HCT116 (cell line): ENCODE data around the gene CIZ1. TPM values are rescaled to one million over a fixed set of nuclear protein-coding genes. Genes with fewer than 3 reads are reported as not detected.

Experiments used
- ATAC-seq: fragments of 200-7000 bp; cut with Tn5 transposase; 2 replicates; pipeline ENCODE4 v1.9.1; 2020; ENCODE audit warnings: mild to moderate bottlenecking, moderate library complexity
- BruUV-seq: library from RNA; stranded (reverse); fragments of 400-500 nt; replicated peaks from 2 replicates; lab custom pipeline; 2021; lab: Mats Ljungman, UMichigan
- CTCF ChIA-PET: fragments of 300-600 bp; sonication (Branson Sonifier 250); formaldehyde crosslinking; loops from one replicate; lab custom pipeline; 2021; ENCODE audit warnings: antibody characterized with exemption; lab: Charles Lee
- POLR2A ChIA-PET: fragments of 300-600, 350-600 bp; sonication (Branson Sonifier 250); formaldehyde crosslinking; loops from one replicate; lab custom pipeline; 2021; ENCODE audit warnings: antibody characterized with exemption; lab: Charles Lee
- RAD21 ChIA-PET, 2 experiments: fragments of 300-600 bp; sonication (Branson Sonifier 250); formaldehyde crosslinking; loops; one replicate each; lab custom pipeline; 2023; ENCODE audit warnings: low total read pairs in 2 of 2; ENCODE audit not compliant: uncharacterized antibody in 2 of 2, unreplicated experiment in 2 of 2, low non-redundant PET in 1 of 2; lab: Charles Lee
- DNase-seq: peaks from one replicate; pipeline ENCODE4 v3.0.0-alpha.2; 2010; ENCODE audit warnings: low read depth, low spot score
- H2AFZ ChIP-seq: fragments of 200-600 bp; shearing (Covaris generic), sonication (generic); 2 replicates; pipeline ENCODE4 v1.6.1; 2017; ENCODE audit warnings: low read depth, mixed run types, mixed read lengths, antibody characterized with exemption, low read length; ENCODE audit not compliant: poor library complexity, severe bottlenecking
- H3K27ac ChIP-seq: 2 replicates; pipeline ENCODE4 v1.5.1; 2012; ENCODE audit warnings: low read depth, low read length
- H3K27me3 ChIP-seq: fragments of 200-600 bp; sonication (generic); 2 replicates; pipeline ENCODE4 v1.6.1; 2016; ENCODE audit warnings: mixed run types, low read length, mixed read lengths; ENCODE audit not compliant: insufficient read depth
- H3K36me3 ChIP-seq, 2 experiments: fragments of 200-500 bp in 1 of 2; fragments of 200-600 bp in 1 of 2; sonication (Bioruptor generic) in 1 of 2; sonication (generic) in 1 of 2; 2 replicates each; pipeline versions ENCODE4 v1.5.1 to v1.6.1; 2014 to 2016; ENCODE audit warnings: low read length in 2 of 2, inconsistent platforms in 1 of 2, mixed read lengths in 1 of 2, mixed run types in 1 of 2; ENCODE audit not compliant: insufficient read depth in 2 of 2, control insufficient read depth in 1 of 2
- H3K4me1 ChIP-seq, 2 experiments: fragments of 200-600 bp in 1 of 2; sonication (generic) in 1 of 2; 2 replicates each; pipeline versions ENCODE4 v1.5.1 to v1.6.1; 2012 to 2017; ENCODE audit warnings: low read length in 2 of 2, inconsistent platforms in 1 of 2, mild to moderate bottlenecking in 1 of 2, mixed read lengths in 1 of 2, mixed run types in 1 of 2, moderate library complexity in 1 of 2; ENCODE audit not compliant: insufficient read depth in 2 of 2, control insufficient read depth in 1 of 2
- H3K4me2 ChIP-seq: fragments of 200-600 bp; sonication (generic); 2 replicates; pipeline ENCODE4 v1.6.1; 2017; ENCODE audit warnings: mixed run types, low read length, mixed read lengths
- H3K4me3 ChIP-seq, 2 experiments: fragments of 200-600 bp in 1 of 2; sonication (generic) in 1 of 2; replicated peaks in 1 of 2; 2 replicates each; pipeline ENCODE4 v1.5.1; 2011 to 2016; ENCODE audit warnings: low read length in 2 of 2, control low read depth in 1 of 2, low read depth in 1 of 2, mild to moderate bottlenecking in 1 of 2, mixed read lengths in 1 of 2, mixed run types in 1 of 2
- H3K79me2 ChIP-seq: fragments of 200-600 bp; sonication (generic); 2 replicates; pipeline ENCODE4 v1.6.1; 2017; ENCODE audit warnings: mild to moderate bottlenecking, mixed run types, low read length, moderate library complexity, mixed read lengths; ENCODE audit not compliant: insufficient read depth
- H3K9ac ChIP-seq: fragments of 200-600 bp; sonication (generic); 2 replicates; pipeline ENCODE4 v1.6.1; 2016; ENCODE audit warnings: low read length, mixed read lengths
- H3K9me2 ChIP-seq: fragments of 200-600 bp; sonication (generic), shearing (Covaris generic); 2 replicates; pipeline ENCODE4 v1.6.1; 2017; ENCODE audit warnings: mixed run types, mild to moderate bottlenecking, moderate library complexity; ENCODE audit not compliant: insufficient read depth
- H3K9me3 ChIP-seq, 2 experiments: fragments of 200-500 bp in 1 of 2; fragments of 200-600 bp in 1 of 2; sonication (Bioruptor generic) in 1 of 2; sonication (generic) in 1 of 2; 2 replicates each; pipeline ENCODE4 v1.6.1; 2014 to 2017; ENCODE audit warnings: low read length in 2 of 2, mixed read lengths in 2 of 2, inconsistent platforms in 1 of 2, low read depth in 1 of 2, mild to moderate bottlenecking in 1 of 2, mixed run types in 1 of 2, moderate library complexity in 1 of 2; ENCODE audit not compliant: control insufficient read depth in 1 of 2, insufficient read depth in 1 of 2
- H4K20me1 ChIP-seq: fragments of 200-600 bp; sonication (generic), shearing (Covaris generic); 2 replicates; pipeline ENCODE4 v1.6.1; 2017; ENCODE audit warnings: mixed run types, mild to moderate bottlenecking, moderate library complexity; ENCODE audit not compliant: insufficient read depth
- FOSL1 ChIP-seq: IDR thresholded peaks from 2 replicates; pipeline ENCODE4 v1.6.1; 2012; ENCODE audit warnings: low read depth
- SP1 ChIP-seq: IDR thresholded peaks from 2 replicates; pipeline ENCODE4 v1.6.1; 2012; ENCODE audit warnings: low read depth
- ZNF274 ChIP-seq: fragments of 200-500 bp; sonication (Bioruptor generic); IDR thresholded peaks from 2 replicates; pipeline ENCODE4 v1.6.1; 2014; ENCODE audit warnings: mild to moderate bottlenecking, low read depth, low read length, inconsistent platforms
- intact Hi-C: fragments of 100-400 bp; cut with micrococcal nuclease; formaldehyde crosslinking; loops from 2 replicates; pipeline ENCODE4 v1.10.0; 2022
- total RNA-seq: library from RNA; stranded (reverse); gene quantifications from one replicate; pipeline ENCODE4 v1.2.1, GENCODE V29; 2021; ENCODE audit not compliant: unreplicated experiment
- TF ChIP-seq, protein P1 (sequence below): IDR thresholded peaks from 2 replicates; pipeline ENCODE4 v1.6.1; 2012
- TF ChIP-seq, protein P2 (sequence below), 3 experiments: fragments of 200-600 bp in 1 of 3; sonication (generic) in 1 of 3; IDR thresholded peaks in 2 of 3; conservative IDR thresholded peaks in 1 of 3; 2 replicates each; pipeline ENCODE4 v1.5.1; 2012 to 2017; ENCODE audit warnings: low read depth in 2 of 3, low read length in 2 of 3, antibody characterized with exemption in 1 of 3, borderline replicate concordance in 1 of 3, control low read depth in 1 of 3, mild to moderate bottlenecking in 1 of 3, mixed read lengths in 1 of 3, mixed run types in 1 of 3, moderate library complexity in 1 of 3; ENCODE audit not compliant: insufficient read depth in 1 of 3
- TF ChIP-seq, protein P3 (sequence below): IDR thresholded peaks from 2 replicates; pipeline ENCODE4 v1.6.1; 2012; ENCODE audit warnings: low read depth

The CIZ1 gene
- total RNA-seq, 1 experiment from 2014 or later, result 144 TPM

DNA sequence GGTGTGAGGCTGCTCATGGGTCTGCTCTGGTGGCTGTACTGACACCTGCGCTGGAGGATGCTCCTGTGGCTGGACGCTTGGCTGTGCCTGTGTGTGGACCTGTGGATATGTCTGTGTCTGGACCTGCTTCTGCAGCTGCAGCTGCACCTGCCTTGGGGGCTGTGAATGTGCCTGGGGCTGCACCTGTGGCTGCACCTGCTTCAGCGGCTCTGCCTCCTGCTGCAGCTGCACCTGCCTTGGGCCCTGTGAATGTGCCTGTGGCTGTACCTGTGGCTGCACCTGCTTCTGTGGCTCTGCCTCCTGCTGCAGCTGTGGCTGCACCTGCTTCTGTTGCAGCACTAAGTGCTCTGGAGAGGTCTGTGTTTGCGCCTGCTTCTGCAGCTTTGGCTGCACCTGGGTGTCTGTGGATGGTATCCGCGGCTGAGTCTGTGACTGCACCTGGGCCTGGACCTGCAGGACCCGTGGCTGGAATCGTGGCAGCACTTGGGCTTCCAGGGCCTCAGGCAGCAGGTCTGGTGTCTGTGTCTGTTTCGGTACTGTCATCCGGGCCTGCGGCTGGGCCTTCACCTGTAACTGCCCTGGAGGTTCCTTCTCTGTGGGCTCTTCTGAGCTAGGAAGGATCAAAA, 12.5 kb downstream of the CIZ1 start:
- Histone ChIP-seq H3K9ac (no peak overlapping the region), H3K36me3 (peaks cover 24 to 51% of the 10 kb centered on the region in 2 experiments), H3K4me1 (no peaks in the 10 kb centered on the region), H3K9me2 (no peaks in the 10 kb centered on the region), H2AFZ (no peak overlapping the region), H3K27ac (no peak overlapping the region), H4K20me1 (no peaks in the 10 kb centered on the region), H3K4me2 (no peak overlapping the region), H3K27me3 (no peaks in the 10 kb centered on the region), H3K79me2 (no peaks in the 10 kb centered on the region; the same call in 1 of the 2 replicates), H3K9me3 (no peaks in the 10 kb centered on the region; a peak in 1 of 4 replicates), H3K4me3 (no peak overlapping the region)
- intact Hi-C loops, result no loop called here
- TSS peak; percentile 37 for BruUV-seq
- CTCF ChIA-PET, result interaction anchor here (0.8 to 1.0 kb wide), 2 partner anchors 12 to 54 kb away, joined by 3 read pairs; no protein-coding TSS in a partner anchor
- DNase-seq (no peak), ATAC-seq (no peak)
- RAD21 ChIA-PET, result no interaction called here
- POLR2A ChIA-PET, result no interaction called here
- TF ChIP-seq, protein P1, sequence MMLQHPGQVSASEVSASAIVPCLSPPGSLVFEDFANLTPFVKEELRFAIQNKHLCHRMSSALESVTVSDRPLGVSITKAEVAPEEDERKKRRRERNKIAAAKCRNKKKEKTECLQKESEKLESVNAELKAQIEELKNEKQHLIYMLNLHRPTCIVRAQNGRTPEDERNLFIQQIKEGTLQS, result no peak
- TF ChIP-seq FOSL1 (no peak), ZNF274 (no peak), SP1 (no peak)
- TF ChIP-seq, protein P2, sequence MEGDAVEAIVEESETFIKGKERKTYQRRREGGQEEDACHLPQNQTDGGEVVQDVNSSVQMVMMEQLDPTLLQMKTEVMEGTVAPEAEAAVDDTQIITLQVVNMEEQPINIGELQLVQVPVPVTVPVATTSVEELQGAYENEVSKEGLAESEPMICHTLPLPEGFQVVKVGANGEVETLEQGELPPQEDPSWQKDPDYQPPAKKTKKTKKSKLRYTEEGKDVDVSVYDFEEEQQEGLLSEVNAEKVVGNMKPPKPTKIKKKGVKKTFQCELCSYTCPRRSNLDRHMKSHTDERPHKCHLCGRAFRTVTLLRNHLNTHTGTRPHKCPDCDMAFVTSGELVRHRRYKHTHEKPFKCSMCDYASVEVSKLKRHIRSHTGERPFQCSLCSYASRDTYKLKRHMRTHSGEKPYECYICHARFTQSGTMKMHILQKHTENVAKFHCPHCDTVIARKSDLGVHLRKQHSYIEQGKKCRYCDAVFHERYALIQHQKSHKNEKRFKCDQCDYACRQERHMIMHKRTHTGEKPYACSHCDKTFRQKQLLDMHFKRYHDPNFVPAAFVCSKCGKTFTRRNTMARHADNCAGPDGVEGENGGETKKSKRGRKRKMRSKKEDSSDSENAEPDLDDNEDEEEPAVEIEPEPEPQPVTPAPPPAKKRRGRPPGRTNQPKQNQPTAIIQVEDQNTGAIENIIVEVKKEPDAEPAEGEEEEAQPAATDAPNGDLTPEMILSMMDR (IDR thresholded peaks at IDR 0.05 in 2 of 3, conservative IDR thresholded peaks at IDR 0.05 in 1 of 3; ENCODE audit: borderline replicate concordance in 1 of 3, insufficient read depth in 1 of 3, low read depth in 2 of 3, low read length in 2 of 3), result no peak
- TF ChIP-seq, protein P3, sequence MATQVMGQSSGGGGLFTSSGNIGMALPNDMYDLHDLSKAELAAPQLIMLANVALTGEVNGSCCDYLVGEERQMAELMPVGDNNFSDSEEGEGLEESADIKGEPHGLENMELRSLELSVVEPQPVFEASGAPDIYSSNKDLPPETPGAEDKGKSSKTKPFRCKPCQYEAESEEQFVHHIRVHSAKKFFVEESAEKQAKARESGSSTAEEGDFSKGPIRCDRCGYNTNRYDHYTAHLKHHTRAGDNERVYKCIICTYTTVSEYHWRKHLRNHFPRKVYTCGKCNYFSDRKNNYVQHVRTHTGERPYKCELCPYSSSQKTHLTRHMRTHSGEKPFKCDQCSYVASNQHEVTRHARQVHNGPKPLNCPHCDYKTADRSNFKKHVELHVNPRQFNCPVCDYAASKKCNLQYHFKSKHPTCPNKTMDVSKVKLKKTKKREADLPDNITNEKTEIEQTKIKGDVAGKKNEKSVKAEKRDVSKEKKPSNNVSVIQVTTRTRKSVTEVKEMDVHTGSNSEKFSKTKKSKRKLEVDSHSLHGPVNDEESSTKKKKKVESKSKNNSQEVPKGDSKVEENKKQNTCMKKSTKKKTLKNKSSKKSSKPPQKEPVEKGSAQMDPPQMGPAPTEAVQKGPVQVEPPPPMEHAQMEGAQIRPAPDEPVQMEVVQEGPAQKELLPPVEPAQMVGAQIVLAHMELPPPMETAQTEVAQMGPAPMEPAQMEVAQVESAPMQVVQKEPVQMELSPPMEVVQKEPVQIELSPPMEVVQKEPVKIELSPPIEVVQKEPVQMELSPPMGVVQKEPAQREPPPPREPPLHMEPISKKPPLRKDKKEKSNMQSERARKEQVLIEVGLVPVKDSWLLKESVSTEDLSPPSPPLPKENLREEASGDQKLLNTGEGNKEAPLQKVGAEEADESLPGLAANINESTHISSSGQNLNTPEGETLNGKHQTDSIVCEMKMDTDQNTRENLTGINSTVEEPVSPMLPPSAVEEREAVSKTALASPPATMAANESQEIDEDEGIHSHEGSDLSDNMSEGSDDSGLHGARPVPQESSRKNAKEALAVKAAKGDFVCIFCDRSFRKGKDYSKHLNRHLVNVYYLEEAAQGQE, result no peak
